Liver (tissue), 9 donors: ENCODE data around the gene RTP2. TPM values are rescaled to one million over a fixed set of nuclear protein-coding genes. Genes with fewer than 3 reads are reported as not detected.

ENCODE experiments used
- DNase-seq: peaks from one replicate; pipeline ENCODE4 v3.0.0-alpha.2; 2017; ENCODE audit warnings: low spot score
- H3K27ac ChIP-seq, 2 donors: one replicate each; pipeline ENCODE4 v1.7.0; 2013; ENCODE audit warnings: inconsistent platforms in 2 of 2, low read length in 2 of 2, control low read depth in 1 of 2, low read depth in 1 of 2, mild to moderate bottlenecking in 1 of 2
- H3K27me3 ChIP-seq, 4 donors: one replicate each; pipeline versions ENCODE4 v1.6.1 to v1.7.0; 2013; ENCODE audit warnings: low read length in 3 of 4, inconsistent platforms in 1 of 4, mild to moderate bottlenecking in 1 of 4, moderate library complexity in 1 of 4; ENCODE audit not compliant: control insufficient read depth in 4 of 4, insufficient read depth in 4 of 4
- H3K36me3 ChIP-seq, 4 donors: one replicate each; pipeline versions ENCODE4 v1.6.1 to v1.7.0; 2013; ENCODE audit warnings: low read length in 3 of 4, mild to moderate bottlenecking in 3 of 4, low read depth in 1 of 4, moderate library complexity in 1 of 4; ENCODE audit not compliant: control insufficient read depth in 4 of 4, insufficient read depth in 3 of 4
- H3K4me1 ChIP-seq, 4 donors: one replicate each; pipeline versions ENCODE4 v1.6.1 to v1.7.0; 2013; ENCODE audit warnings: low read length in 3 of 4, mild to moderate bottlenecking in 3 of 4, moderate library complexity in 1 of 4; ENCODE audit not compliant: control insufficient read depth in 4 of 4, insufficient read depth in 4 of 4
- H3K4me3 ChIP-seq, 3 donors: one replicate each; pipeline versions ENCODE4 v1.6.1 to v1.7.0; 2013; ENCODE audit warnings: low read length in 3 of 3, control low read depth in 1 of 3, low read depth in 1 of 3, mild to moderate bottlenecking in 1 of 3
- H3K9ac ChIP-seq, 2 donors: one replicate each; pipeline ENCODE4 v1.7.0; 2013; ENCODE audit warnings: low read length in 2 of 2, mild to moderate bottlenecking in 2 of 2, moderate library complexity in 2 of 2, control low read depth in 1 of 2, low read depth in 1 of 2
- H3K9me3 ChIP-seq, 4 donors: one replicate each; pipeline versions ENCODE4 v1.6.1 to v1.7.0; 2013; ENCODE audit warnings: low read length in 3 of 4; ENCODE audit not compliant: control insufficient read depth in 4 of 4
- EGR1 ChIP-seq, 2 donors: IDR thresholded peaks; 2 replicates each; pipeline ENCODE4 v1.6.1; 2016 to 2018; ENCODE audit warnings: antibody characterized with exemption in 2 of 2, low read depth in 2 of 2
- FOXA1 ChIP-seq: IDR thresholded peaks from 2 replicates; pipeline ENCODE4 v1.6.1; 2016; ENCODE audit warnings: antibody characterized with exemption
- FOXA2 ChIP-seq: IDR thresholded peaks from 2 replicates; pipeline ENCODE4 v1.6.1; 2016; ENCODE audit warnings: antibody characterized with exemption
- GABPA ChIP-seq, 2 donors: IDR thresholded peaks in 1 of 2; conservative IDR thresholded peaks in 1 of 2; 2 replicates each; pipeline ENCODE4 v1.6.1; 2016; ENCODE audit warnings: antibody characterized with exemption in 2 of 2, mild to moderate bottlenecking in 1 of 2, moderate library complexity in 1 of 2
- HNF4A ChIP-seq, 2 donors: conservative IDR thresholded peaks; 2 replicates each; pipeline ENCODE4 v1.6.1; 2016; ENCODE audit warnings: antibody characterized with exemption in 2 of 2, mild to moderate bottlenecking in 2 of 2
- HNF4G ChIP-seq: IDR thresholded peaks from 2 replicates; pipeline ENCODE4 v1.6.1; 2016; ENCODE audit warnings: antibody characterized with exemption
- JUND ChIP-seq, 2 donors: IDR thresholded peaks; 2 replicates each; pipeline ENCODE4 v1.6.1; 2016; ENCODE audit warnings: antibody characterized with exemption in 2 of 2
- NR2F2 ChIP-seq: IDR thresholded peaks from 2 replicates; pipeline ENCODE4 v1.6.1; 2016; ENCODE audit warnings: antibody characterized with exemption
- RAD21 ChIP-seq, 2 donors: IDR thresholded peaks; 2 replicates each; pipeline ENCODE4 v1.6.1; 2016; ENCODE audit warnings: antibody characterized with exemption in 2 of 2, mild to moderate bottlenecking in 2 of 2
- RXRA ChIP-seq, 2 donors: IDR thresholded peaks; 2 replicates each; pipeline ENCODE4 v1.6.1; 2017 to 2018; ENCODE audit warnings: antibody characterized with exemption in 2 of 2, mild to moderate bottlenecking in 1 of 2
- SP1 ChIP-seq: IDR thresholded peaks from 2 replicates; pipeline ENCODE4 v1.6.1; 2018; ENCODE audit warnings: antibody characterized with exemption, mild to moderate bottlenecking
- TAF1 ChIP-seq: conservative IDR thresholded peaks from 2 replicates; pipeline ENCODE4 v1.6.1; 2016; ENCODE audit warnings: antibody characterized with exemption, mild to moderate bottlenecking
- YY1 ChIP-seq: IDR thresholded peaks from 2 replicates; pipeline ENCODE4 v1.6.1; 2016; ENCODE audit warnings: antibody characterized with exemption, mild to moderate bottlenecking
- WGBS: extraction: QIAGEN DNeasy Blood & Tissue Kit; methylation state at CpG from one replicate; pipeline ENCODE4 v1.1.7; 2013; 5-methylcytosine and 5-hydroxymethylcytosine counted together
- polyA plus RNA-seq, 2 donors: library from polyadenylated mRNA; stranded (reverse) in 1 of 2; unstranded in 1 of 2; fragments of 200-250 nt in 1 of 2; fragments of >200 nt in 1 of 2; fragmentation: Nextera tagmentation in 1 of 2; extraction: Ambion mirVana in 1 of 2; gene quantifications; one replicate each; pipeline versions ENCODE4 v1.2.1 to v1.2.3, GENCODE V29; 2013 to 2015
- total RNA-seq, 2 donors: library from RNA; depleted of rRNA; stranded (reverse); fragments of >200 nt; gene quantifications; one replicate each; pipeline ENCODE4 v1.2.3, GENCODE V29; 2014
- TF ChIP-seq, protein P1 (sequence below): IDR thresholded peaks from 2 replicates; pipeline ENCODE4 v1.6.1; 2016; ENCODE audit warnings: antibody characterized with exemption
- TF ChIP-seq, protein P2 (sequence below): fragments of 150-350 bp; IDR thresholded peaks from 2 replicates; pipeline ENCODE4 v1.5.1; 2017; ENCODE audit warnings: improper control_type of control experiment, low read depth, low read length; ENCODE audit not compliant: missing input control
- TF ChIP-seq, protein P3 (sequence below): IDR thresholded peaks from 2 replicates; pipeline ENCODE4 v1.6.1; 2016; ENCODE audit warnings: antibody characterized with exemption
- TF ChIP-seq, protein P4 (sequence below): IDR thresholded peaks from 2 replicates; pipeline ENCODE4 v1.6.1; 2016; ENCODE audit warnings: antibody characterized with exemption, mild to moderate bottlenecking
- TF ChIP-seq, protein P5 (sequence below): IDR thresholded peaks from 2 replicates; pipeline ENCODE4 v1.6.1; 2016; ENCODE audit warnings: antibody characterized with exemption
- donor health status: healthy.
- donor health status: healthy.
- donor health status: healthy.
- donor health status: healthy.
- donor health status: healthy.

Gene RTP2
- total and polyA plus RNA-seq, 4 donors, result not detected

DNA sequence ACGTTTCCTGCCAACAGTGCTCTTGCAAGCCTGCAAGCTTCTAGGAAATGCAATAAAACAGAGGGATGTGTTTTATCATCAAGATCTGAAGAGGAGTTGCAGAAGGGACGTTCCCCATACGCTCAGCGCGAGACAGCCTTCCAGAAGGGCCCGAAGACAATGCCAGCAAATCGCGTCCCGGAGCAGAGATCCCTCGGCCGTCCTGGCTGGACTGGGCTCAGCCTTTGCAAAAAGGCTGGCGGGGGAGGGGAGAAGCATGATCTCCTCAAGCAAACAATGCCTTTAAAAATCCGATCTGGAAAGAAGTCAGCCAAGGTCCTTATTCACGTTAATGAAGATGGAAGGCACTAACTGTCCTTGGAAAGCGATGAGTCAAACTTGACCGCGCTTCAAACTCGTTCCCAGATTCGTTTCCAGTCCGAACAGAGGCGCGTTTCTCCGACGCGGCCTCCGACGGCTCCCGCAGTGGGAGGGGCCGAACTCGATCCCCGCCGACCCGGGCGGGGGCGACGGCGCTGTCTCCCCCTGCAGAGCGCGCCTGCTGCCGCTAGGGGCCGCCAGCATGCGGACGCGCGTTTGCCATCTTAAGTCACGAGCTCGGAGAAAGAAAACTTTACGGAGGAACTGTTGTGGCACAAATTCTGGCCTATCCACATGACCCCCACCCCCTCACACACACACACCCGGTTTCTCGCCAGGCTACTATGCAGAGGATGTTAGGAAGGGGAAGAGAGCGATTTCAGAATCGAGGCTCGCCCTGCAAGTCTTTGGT lies 37.4 kb upstream of the RTP2 start:
- Histone ChIP-seq H3K4me1 (peaks cover 0 to 63% (median 22%) of the 10 kb centered on the region in 4 donors), H3K9me3 (no peaks in the 10 kb centered on the region), H3K36me3 (no peaks in the 10 kb centered on the region), H3K4me3 (peak overlapping the region; percentile 51 to 97 (median 71)), H3K27ac (peak overlapping the region; percentile 100), H3K9ac (peak overlapping the region; percentile 88 to 91), H3K27me3 (no peaks in the 10 kb centered on the region)
- peak; percentile 80 for DNase-seq
- TF ChIP-seq RAD21 (IDR thresholded peaks at IDR 0.05) (peak; percentile 57 to 74), NR2F2 (no peak), YY1 (peak; percentile 47), JUND (IDR thresholded peaks at IDR 0.05) (peak in 1 of 2 donors; percentile 12), TAF1 (no peak), FOXA2 (no peak), RXRA (IDR thresholded peaks at IDR 0.05) (peak in 1 of 2 donors; percentile 5), GABPA (IDR thresholded peaks at IDR 0.05 in 1 of 2, conservative IDR thresholded peaks at IDR 0.05 in 1 of 2) (no peak), SP1 (peak; percentile 72), HNF4A (conservative IDR thresholded peaks at IDR 0.05) (peak in 1 of 2 donors; percentile 3), EGR1 (IDR thresholded peaks at IDR 0.05; ENCODE audit: low read depth in 2 of 2) (peak in 1 of 2 donors; percentile 46), HNF4G (no peak), FOXA1 (no peak)
- TF ChIP-seq, protein P1, sequence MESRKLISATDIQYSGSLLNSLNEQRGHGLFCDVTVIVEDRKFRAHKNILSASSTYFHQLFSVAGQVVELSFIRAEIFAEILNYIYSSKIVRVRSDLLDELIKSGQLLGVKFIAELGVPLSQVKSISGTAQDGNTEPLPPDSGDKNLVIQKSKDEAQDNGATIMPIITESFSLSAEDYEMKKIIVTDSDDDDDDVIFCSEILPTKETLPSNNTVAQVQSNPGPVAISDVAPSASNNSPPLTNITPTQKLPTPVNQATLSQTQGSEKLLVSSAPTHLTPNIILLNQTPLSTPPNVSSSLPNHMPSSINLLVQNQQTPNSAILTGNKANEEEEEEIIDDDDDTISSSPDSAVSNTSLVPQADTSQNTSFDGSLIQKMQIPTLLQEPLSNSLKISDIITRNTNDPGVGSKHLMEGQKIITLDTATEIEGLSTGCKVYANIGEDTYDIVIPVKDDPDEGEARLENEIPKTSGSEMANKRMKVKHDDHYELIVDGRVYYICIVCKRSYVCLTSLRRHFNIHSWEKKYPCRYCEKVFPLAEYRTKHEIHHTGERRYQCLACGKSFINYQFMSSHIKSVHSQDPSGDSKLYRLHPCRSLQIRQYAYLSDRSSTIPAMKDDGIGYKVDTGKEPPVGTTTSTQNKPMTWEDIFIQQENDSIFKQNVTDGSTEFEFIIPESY, result no peak
- TF ChIP-seq, protein P2, sequence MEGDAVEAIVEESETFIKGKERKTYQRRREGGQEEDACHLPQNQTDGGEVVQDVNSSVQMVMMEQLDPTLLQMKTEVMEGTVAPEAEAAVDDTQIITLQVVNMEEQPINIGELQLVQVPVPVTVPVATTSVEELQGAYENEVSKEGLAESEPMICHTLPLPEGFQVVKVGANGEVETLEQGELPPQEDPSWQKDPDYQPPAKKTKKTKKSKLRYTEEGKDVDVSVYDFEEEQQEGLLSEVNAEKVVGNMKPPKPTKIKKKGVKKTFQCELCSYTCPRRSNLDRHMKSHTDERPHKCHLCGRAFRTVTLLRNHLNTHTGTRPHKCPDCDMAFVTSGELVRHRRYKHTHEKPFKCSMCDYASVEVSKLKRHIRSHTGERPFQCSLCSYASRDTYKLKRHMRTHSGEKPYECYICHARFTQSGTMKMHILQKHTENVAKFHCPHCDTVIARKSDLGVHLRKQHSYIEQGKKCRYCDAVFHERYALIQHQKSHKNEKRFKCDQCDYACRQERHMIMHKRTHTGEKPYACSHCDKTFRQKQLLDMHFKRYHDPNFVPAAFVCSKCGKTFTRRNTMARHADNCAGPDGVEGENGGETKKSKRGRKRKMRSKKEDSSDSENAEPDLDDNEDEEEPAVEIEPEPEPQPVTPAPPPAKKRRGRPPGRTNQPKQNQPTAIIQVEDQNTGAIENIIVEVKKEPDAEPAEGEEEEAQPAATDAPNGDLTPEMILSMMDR, result peak; percentile 84
- TF ChIP-seq, protein P3, sequence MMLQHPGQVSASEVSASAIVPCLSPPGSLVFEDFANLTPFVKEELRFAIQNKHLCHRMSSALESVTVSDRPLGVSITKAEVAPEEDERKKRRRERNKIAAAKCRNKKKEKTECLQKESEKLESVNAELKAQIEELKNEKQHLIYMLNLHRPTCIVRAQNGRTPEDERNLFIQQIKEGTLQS, result no peak
- TF ChIP-seq, protein P4, sequence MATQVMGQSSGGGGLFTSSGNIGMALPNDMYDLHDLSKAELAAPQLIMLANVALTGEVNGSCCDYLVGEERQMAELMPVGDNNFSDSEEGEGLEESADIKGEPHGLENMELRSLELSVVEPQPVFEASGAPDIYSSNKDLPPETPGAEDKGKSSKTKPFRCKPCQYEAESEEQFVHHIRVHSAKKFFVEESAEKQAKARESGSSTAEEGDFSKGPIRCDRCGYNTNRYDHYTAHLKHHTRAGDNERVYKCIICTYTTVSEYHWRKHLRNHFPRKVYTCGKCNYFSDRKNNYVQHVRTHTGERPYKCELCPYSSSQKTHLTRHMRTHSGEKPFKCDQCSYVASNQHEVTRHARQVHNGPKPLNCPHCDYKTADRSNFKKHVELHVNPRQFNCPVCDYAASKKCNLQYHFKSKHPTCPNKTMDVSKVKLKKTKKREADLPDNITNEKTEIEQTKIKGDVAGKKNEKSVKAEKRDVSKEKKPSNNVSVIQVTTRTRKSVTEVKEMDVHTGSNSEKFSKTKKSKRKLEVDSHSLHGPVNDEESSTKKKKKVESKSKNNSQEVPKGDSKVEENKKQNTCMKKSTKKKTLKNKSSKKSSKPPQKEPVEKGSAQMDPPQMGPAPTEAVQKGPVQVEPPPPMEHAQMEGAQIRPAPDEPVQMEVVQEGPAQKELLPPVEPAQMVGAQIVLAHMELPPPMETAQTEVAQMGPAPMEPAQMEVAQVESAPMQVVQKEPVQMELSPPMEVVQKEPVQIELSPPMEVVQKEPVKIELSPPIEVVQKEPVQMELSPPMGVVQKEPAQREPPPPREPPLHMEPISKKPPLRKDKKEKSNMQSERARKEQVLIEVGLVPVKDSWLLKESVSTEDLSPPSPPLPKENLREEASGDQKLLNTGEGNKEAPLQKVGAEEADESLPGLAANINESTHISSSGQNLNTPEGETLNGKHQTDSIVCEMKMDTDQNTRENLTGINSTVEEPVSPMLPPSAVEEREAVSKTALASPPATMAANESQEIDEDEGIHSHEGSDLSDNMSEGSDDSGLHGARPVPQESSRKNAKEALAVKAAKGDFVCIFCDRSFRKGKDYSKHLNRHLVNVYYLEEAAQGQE, result peak; percentile 31
- TF ChIP-seq, protein P5, sequence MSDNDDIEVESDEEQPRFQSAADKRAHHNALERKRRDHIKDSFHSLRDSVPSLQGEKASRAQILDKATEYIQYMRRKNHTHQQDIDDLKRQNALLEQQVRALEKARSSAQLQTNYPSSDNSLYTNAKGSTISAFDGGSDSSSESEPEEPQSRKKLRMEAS, result no peak
- WGBS, result 1% methylated on average over 53 of the region's 53 CpGs
